A549 treated with GW870086 at 1 μM for 4 hours (cell line): ENCODE measurements around the gene ZNF841. TPM values are rescaled to one million over a fixed set of nuclear protein-coding genes. Genes with fewer than 3 reads are reported as not detected.

ENCODE experiments used
- total RNA-seq: library from RNA; stranded (reverse); fragments of 200-300 nt; extraction: Qiagen RNA extraction; gene quantifications from 5 replicates; pipeline ENCODE4 v1.2.3, GENCODE V29; 2022; ENCODE audit warnings: low read depth

ZNF841 gene
- 1.0 to 3.0 TPM (median 2.2 TPM) in 5 replicates for total RNA-seq

DNA sequence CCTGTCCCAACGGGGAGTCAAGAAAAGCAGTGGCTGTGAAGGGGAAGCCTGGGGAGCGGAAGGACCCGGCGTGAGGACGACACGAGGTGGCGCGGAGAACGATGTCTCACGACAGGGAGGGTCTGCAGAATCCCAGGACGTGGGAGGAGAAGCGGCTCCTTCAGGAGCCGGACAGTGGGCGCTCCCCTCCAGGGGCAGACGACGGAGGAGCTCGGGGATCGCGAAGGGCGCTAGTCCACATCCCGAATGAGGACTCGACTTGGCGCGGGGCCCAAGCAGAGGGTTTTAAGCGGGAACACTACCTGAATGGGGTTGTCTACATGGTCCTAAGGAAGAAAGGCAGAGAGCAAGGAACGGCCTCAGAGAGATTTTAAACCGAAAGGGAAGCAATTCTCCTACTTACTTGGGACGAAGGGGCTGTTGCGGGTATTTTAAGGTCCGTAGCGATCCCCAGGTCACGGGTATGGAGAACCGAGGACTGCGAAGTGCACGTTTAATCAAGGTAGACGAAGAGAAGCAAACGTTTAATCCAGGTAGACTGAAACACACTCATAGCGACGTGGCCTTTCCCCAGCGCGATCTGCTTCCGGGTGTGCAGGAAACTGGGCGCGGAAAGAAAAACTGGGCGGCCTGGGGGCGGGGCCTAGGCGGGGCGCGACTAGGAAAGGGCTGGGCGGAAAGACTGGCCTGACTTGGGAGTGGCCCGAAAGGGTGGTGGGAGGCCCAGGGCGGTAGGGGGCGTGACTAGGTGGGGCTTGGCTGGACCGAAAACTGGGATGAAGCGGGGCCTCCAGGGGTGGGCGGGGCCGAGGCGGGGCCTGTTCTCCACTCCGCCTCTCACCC, at the start of gene ZNF841:
Gene ZNF841, minus strand, starts transcription at position 594 of the 843 bp plus-strand sequence. CDS start 10,964 bp downstream, outside the sequence.

GRCh38 chr19:52139252-52140031, 43.9 kb upstream of the ZNF841 start, which contains the start of gene ZNF616:
TSS of gene ZNF616 (minus strand) at chr19:52139938. CDS start at chr19:52130512, 9,426 bp downstream.

DNA sequence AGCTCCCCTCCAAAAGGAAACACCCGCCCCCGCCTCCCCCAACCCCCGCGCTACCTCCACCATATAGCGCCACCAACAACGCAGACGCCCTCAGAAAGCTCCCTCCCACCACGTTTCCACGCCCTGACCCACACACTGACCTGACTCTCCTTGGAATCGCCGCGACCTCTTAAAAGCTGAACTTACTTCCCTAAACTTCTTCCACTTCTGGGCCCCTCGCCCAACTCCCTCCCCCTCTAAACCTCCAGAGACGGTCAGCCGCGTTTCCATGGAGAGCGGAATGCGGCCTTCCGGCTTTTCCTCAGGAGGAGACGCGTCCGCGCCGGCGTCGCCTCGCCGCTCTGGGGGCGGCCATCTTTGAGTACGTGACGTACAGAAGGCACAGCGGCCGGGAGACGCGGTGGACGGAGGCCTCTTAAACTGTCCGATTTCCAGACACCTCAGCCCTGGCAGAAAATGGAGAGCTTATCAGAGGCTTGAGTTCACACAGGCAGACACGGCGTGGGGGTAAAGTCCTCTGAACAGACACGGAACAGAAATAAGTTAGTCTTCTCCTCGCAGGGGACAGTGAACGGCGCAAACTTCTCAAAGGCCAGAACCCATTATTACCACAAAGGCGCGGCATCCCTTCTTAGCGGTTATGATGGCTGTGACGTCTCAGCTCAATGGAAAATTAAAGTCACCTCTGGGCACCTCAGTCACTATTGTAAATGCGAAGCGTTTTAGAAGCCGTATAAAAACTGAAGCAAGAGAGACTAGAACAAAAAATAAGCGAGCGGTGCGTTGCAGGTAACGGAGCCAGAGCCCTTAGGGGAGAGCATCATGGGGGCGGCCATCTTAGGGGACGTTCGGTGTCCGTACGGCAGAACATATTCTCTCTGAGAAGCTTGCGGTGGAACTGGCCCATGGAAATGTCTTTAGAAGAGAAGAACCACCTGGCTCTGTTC, 46.7 kb downstream of the ZNF841 start, which contains the start of gene ZNF432:
Gene ZNF432, minus strand, starts transcription at position 284 of the 947 bp plus-strand sequence. CDS start 1,970 bp downstream, outside the sequence.

GRCh38 chr19:52028027-52028779, 67.4 kb downstream of the ZNF841 start, which contains the start of gene ZNF614:
TSS of gene ZNF614 (minus strand) at chr19:52028379. CDS start at chr19:52025745, 2,634 bp downstream.

Other genes with a start within 250 kb of the ZNF841 start
- gene ZNF577, start 207.8 kb downstream of the ZNF841 start, total RNA-seq = 0.10 TPM in 1 of 5 replicates, not detected in the others
- 0.11 to 0.41 TPM (median 0.22 TPM) in 5 replicates for gene ZNF649, start 190.7 kb downstream of the ZNF841 start, total RNA-seq
- gene ZNF613, start 168.3 kb downstream of the ZNF841 start, total RNA-seq = 0.72 to 1.4 TPM (median 1.3 TPM) in 5 replicates
- gene ZNF350, start 108.9 kb downstream of the ZNF841 start, total RNA-seq = 3.3 to 8.7 TPM (median 4.5 TPM) in 5 replicates
- 2.8 to 5.0 TPM (median 3.9 TPM) in 5 replicates for gene ZNF615, start 87.6 kb downstream of the ZNF841 start, total RNA-seq
- 2.2 to 3.6 TPM (median 3.4 TPM) in 5 replicates for gene ZNF614, start 67.4 kb downstream of the ZNF841 start, total RNA-seq
- gene ZNF432, start 46.9 kb downstream of the ZNF841 start, total RNA-seq = 1.4 to 2.1 TPM (median 1.8 TPM) in 5 replicates
- gene ZNF616, start 44.2 kb upstream of the ZNF841 start, total RNA-seq = 0.52 to 1.8 TPM (median 0.96 TPM) in 5 replicates
- gene ZNF836, start 75.9 kb upstream of the ZNF841 start, total RNA-seq = 0.21 to 2.5 TPM (median 0.82 TPM) in 5 replicates
- gene PPP2R1A, start 94.3 kb upstream of the ZNF841 start, total RNA-seq = 183 to 309 TPM (median 305 TPM) in 5 replicates
- 6.3 to 10.6 TPM (median 9.1 TPM) in 5 replicates for gene ZNF766, start 173.8 kb upstream of the ZNF841 start, total RNA-seq
- 7.7 to 19.4 TPM (median 17.0 TPM) in 5 replicates for gene ZNF480, start 201.4 kb upstream of the ZNF841 start, total RNA-seq
- gene ZNF610, start 240.5 kb upstream of the ZNF841 start, total RNA-seq = not detected in 5 replicates